CD14-positive monocyte (primary cell): Measurements from ENCODE around the gene UGGT1. TPM values are rescaled to one million over a fixed set of nuclear protein-coding genes. Genes with fewer than 3 reads are reported as not detected.

Experiments
- DNase-seq, 3 donors: peaks; one replicate each; pipeline ENCODE4 v3.0.0-alpha.2; 2011 to 2022
- H2AFZ ChIP-seq: 2 replicates; pipeline ENCODE4 v1.6.0; 2012; ENCODE audit warnings: mild to moderate bottlenecking, low read depth, low read length, inconsistent platforms; ENCODE audit not compliant: insufficient read depth, poor library complexity, severe bottlenecking
- H3K27ac ChIP-seq, 2 donors: 1 replicate in 1 of 2; 2 replicates in 1 of 2; pipeline ENCODE4 v1.5.1; 2012 to 2013; ENCODE audit warnings: low read length in 2 of 2, control low read depth in 1 of 2, inconsistent platforms in 1 of 2, low read depth in 1 of 2, mild to moderate bottlenecking in 1 of 2
- H3K27me3 ChIP-seq, 2 donors: one replicate each; pipeline versions ENCODE4 v1.6.0 to v1.6.1; 2011 to 2013; ENCODE audit warnings: low read length in 2 of 2; ENCODE audit not compliant: control insufficient read depth in 2 of 2, insufficient read depth in 2 of 2
- H3K36me3 ChIP-seq, 2 donors: replicated peaks in 1 of 2; 1 replicate in 1 of 2; 2 replicates in 1 of 2; pipeline versions ENCODE4 v1.5.1 to v1.6.1; 2012 to 2013; ENCODE audit warnings: low read length in 2 of 2, control low read depth in 1 of 2, inconsistent platforms in 1 of 2, mild to moderate bottlenecking in 1 of 2; ENCODE audit not compliant: insufficient read depth in 2 of 2, control insufficient read depth in 1 of 2
- H3K4me1 ChIP-seq, 2 donors: 1 replicate in 1 of 2; 2 replicates in 1 of 2; pipeline versions ENCODE4 v1.5.1 to v1.6.1; 2012 to 2013; ENCODE audit warnings: low read length in 2 of 2, control low read depth in 1 of 2, inconsistent platforms in 1 of 2, mild to moderate bottlenecking in 1 of 2, moderate library complexity in 1 of 2; ENCODE audit not compliant: insufficient read depth in 2 of 2, control insufficient read depth in 1 of 2
- H3K4me2 ChIP-seq: replicated peaks from 2 replicates; pipeline ENCODE3; 2012; ENCODE audit warnings: low read length, moderate library complexity, mild to moderate bottlenecking; ENCODE audit not compliant: poor library complexity, severe bottlenecking; ENCODE audit errors: extremely low read depth
- H3K4me3 ChIP-seq, 3 experiments: fragments of 200-600 bp in 1 of 3; sonication (generic) in 1 of 3; replicated peaks in 1 of 3; 1 replicate in 2 of 3; 2 replicates in 1 of 3; pipeline ENCODE4 v1.5.1; 2011 to 2013; ENCODE audit warnings: low read length in 3 of 3, mild to moderate bottlenecking in 3 of 3, control low read depth in 2 of 3, low read depth in 2 of 3, inconsistent platforms in 1 of 3, moderate library complexity in 1 of 3
- H3K79me2 ChIP-seq: 2 replicates; pipeline ENCODE4 v1.6.0; 2012; ENCODE audit warnings: mild to moderate bottlenecking, control low read depth, inconsistent platforms, low read length, moderate library complexity; ENCODE audit not compliant: insufficient read depth
- H3K9ac ChIP-seq: 2 replicates; pipeline ENCODE4 v1.6.0; 2017; ENCODE audit warnings: low read length, mild to moderate bottlenecking; ENCODE audit not compliant: insufficient read depth, poor library complexity, severe bottlenecking
- H3K9me3 ChIP-seq, 2 donors: replicated peaks in 1 of 2; 1 replicate in 1 of 2; 2 replicates in 1 of 2; pipeline versions ENCODE4 v1.5.1 to v1.6.1; 2012 to 2013; ENCODE audit warnings: low read length in 2 of 2, control low read depth in 1 of 2; ENCODE audit not compliant: control insufficient read depth in 1 of 2, insufficient read depth in 1 of 2
- H4K20me1 ChIP-seq: 2 replicates; pipeline ENCODE4 v1.6.0; 2012; ENCODE audit warnings: mild to moderate bottlenecking, low read length, control low read depth, moderate library complexity; ENCODE audit not compliant: insufficient read depth
- H3K27ac Mint-ChIP-seq, 7 donors: one replicate each; pipeline ENCODE4 v1.8.0; 2020; ENCODE audit warnings: mild to moderate bottlenecking in 7 of 7, mixed read lengths in 7 of 7, moderate library complexity in 6 of 7, inconsistent platforms in 2 of 7
- H3K27me3 Mint-ChIP-seq, 3 donors: one replicate each; pipeline ENCODE4 v1.8.0; 2021 to 2022; ENCODE audit warnings: low read depth in 3 of 3, mild to moderate bottlenecking in 3 of 3, mixed read lengths in 3 of 3, moderate library complexity in 3 of 3, inconsistent platforms in 1 of 3
- H3K36me3 Mint-ChIP-seq, 2 donors: one replicate each; pipeline ENCODE4 v1.8.0; 2020; ENCODE audit warnings: mixed read lengths in 2 of 2, inconsistent platforms in 1 of 2, mild to moderate bottlenecking in 1 of 2
- H3K4me1 Mint-ChIP-seq: one replicate; pipeline ENCODE4 v1.8.0; 2020; ENCODE audit warnings: mild to moderate bottlenecking, mixed read lengths
- H3K4me3 Mint-ChIP-seq, 2 donors: one replicate each; pipeline ENCODE4 v1.8.0; 2020; ENCODE audit warnings: mild to moderate bottlenecking in 2 of 2, mixed read lengths in 2 of 2, moderate library complexity in 1 of 2
- H3K9me3 Mint-ChIP-seq, 7 donors: one replicate each; pipeline ENCODE4 v1.8.0; 2020 to 2022; ENCODE audit warnings: mixed read lengths in 7 of 7, mild to moderate bottlenecking in 6 of 7, moderate library complexity in 6 of 7, inconsistent platforms in 2 of 7
- WGBS: methylation state at CpG from one replicate; pipeline ENCODE4 v1.1.5; 2013; ENCODE audit warnings: missing lambda C conversion rate; ENCODE audit not compliant: insufficient coverage; 5-methylcytosine and 5-hydroxymethylcytosine counted together
- intact Hi-C, 2 donors: fragments of 100-400 bp; cut with micrococcal nuclease; formaldehyde crosslinking; loops; one replicate each; pipeline versions ENCODE4 v1.15.0 to v1.15.1; 2023
- polyA plus RNA-seq, 3 donors: library from polyadenylated mRNA; depleted of rRNA in 1 of 3; unstranded in 2 of 3; stranded (reverse) in 1 of 3; fragments of 300-500 nt in 2 of 3; fragments of >200 nt in 1 of 3; fragmentation: Illumina TruSeq in 2 of 3; gene quantifications; 1 replicate in 2 of 3; 2 replicates in 1 of 3; pipeline ENCODE4 v1.2.3, GENCODE V29; 2012 to 2021
- small RNA-seq: library from RNA; depleted of rRNA; stranded (forward); fragments of <200 nt; gene quantifications from one replicate; pipeline ENCODE3, GENCODE V24; 2012; ENCODE audit warnings: low read depth; ENCODE audit not compliant: insufficient read length
- TF ChIP-seq, protein P1 (sequence below): fragments of 200-600 bp; IDR thresholded peaks from one replicate; pipeline ENCODE4 v1.8.0; 2022; ENCODE audit warnings: antibody characterized with exemption, mild to moderate bottlenecking

Gene UGGT1
- polyA plus RNA-seq, 3 donors = 8.7 to 15.8 (median 13.8) TPM

DNA sequence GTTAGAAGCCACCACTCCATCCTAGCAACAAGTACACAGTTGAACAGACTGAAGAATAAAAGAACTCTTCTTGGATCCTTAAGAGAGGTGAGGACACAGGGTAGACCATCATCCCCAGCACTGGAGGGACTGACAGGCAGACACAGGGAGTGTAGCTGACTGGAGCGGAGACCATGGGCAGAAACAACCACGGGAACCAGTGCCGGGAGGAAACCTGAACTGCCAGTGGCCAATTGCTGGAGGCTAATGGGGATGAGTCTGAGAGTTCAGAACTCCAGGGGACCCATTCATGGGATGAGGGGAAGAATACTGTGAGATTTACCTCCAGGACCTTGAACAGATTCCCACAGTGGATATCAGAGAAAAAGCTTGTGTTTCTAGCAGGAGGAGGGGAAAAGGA lies 150.9 kb downstream of the UGGT1 start:
- Histone ChIP-seq H3K27ac (no peak overlapping the region), H3K79me2 (no peaks in the 10 kb centered on the region), H3K9me3 (no peaks in the 10 kb centered on the region), H3K4me2 (no peak overlapping the region), H3K4me3 (no peak overlapping the region), H4K20me1 (no peaks in the 10 kb centered on the region), H3K4me1 (no peaks in the 10 kb centered on the region), H3K36me3 (no peaks in the 10 kb centered on the region), H3K9ac (no peak overlapping the region), H3K27me3 (no peaks in the 10 kb centered on the region), H2AFZ (no peak overlapping the region)
- TF ChIP-seq, protein P1, sequence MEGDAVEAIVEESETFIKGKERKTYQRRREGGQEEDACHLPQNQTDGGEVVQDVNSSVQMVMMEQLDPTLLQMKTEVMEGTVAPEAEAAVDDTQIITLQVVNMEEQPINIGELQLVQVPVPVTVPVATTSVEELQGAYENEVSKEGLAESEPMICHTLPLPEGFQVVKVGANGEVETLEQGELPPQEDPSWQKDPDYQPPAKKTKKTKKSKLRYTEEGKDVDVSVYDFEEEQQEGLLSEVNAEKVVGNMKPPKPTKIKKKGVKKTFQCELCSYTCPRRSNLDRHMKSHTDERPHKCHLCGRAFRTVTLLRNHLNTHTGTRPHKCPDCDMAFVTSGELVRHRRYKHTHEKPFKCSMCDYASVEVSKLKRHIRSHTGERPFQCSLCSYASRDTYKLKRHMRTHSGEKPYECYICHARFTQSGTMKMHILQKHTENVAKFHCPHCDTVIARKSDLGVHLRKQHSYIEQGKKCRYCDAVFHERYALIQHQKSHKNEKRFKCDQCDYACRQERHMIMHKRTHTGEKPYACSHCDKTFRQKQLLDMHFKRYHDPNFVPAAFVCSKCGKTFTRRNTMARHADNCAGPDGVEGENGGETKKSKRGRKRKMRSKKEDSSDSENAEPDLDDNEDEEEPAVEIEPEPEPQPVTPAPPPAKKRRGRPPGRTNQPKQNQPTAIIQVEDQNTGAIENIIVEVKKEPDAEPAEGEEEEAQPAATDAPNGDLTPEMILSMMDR = no peak
- H3K36me3 Mint-ChIP-seq = no peaks in the 10 kb centered on the region
- no peak overlapping the region for H3K4me3 Mint-ChIP-seq
- 83% methylated on average over 1 of the region's 3 CpGs for WGBS
- H3K27ac Mint-ChIP-seq = peak overlapping the region in 1 of 7 donors; percentile 11
- H3K27me3 Mint-ChIP-seq = peaks cover 0 to 4% (median 0%) of the 10 kb centered on the region in 3 donors
- DNase-seq = no peak
- H3K4me1 Mint-ChIP-seq = no peaks in the 10 kb centered on the region
- intact Hi-C loops = no loop called here
- no peaks in the 10 kb centered on the region for H3K9me3 Mint-ChIP-seq

Small RNA genes within 50 kb of the gene (small RNA-seq; reads per million reads assigned to genes)
- gene AC108059.2 = not detected
- not detected for gene AC108059.3
- gene DYNLT3P2 = not detected
- gene RF00019 = not detected

Other genes starting within 250 kb of the UGGT1 start
- gene POLR2D, start 233.0 kb upstream of the UGGT1 start, polyA plus RNA-seq = 10 to 100 TPM; 11.7 to 28.8 (median 26.4) TPM
- 1 to 10 TPM; 2.5 to 9.8 (median 3.1) TPM for gene AMMECR1L, start 205.2 kb upstream of the UGGT1 start, polyA plus RNA-seq
- 10 to 100 TPM in 1 of 3 donors, 1 to 10 TPM in 2; 2.8 to 16.4 (median 6.4) TPM for gene SAP130, start 63.1 kb upstream of the UGGT1 start, polyA plus RNA-seq
- gene HS6ST1, start 227.7 kb downstream of the UGGT1 start, polyA plus RNA-seq = 1 to 10 TPM; 2.9 to 5.4 (median 4.0) TPM